Stimulated activated naive CD4-positive, alpha-beta T cell (primary cell): Measurements from ENCODE around the gene OTUD6A.

Experiments used
- DNase-seq, 6 experiments: peaks; one replicate each; lab custom pipeline; 2025; lab: John Stamatoyannopoulos, UW

The OTUD6A gene

GRCh38 chrX:70062076-70062475, at the start of gene OTUD6A:
TSS of gene OTUD6A (plus strand) at chrX:70062457. CDS start at chrX:70062525, 68 bp downstream.
- no peak for DNase-seq

DNA sequence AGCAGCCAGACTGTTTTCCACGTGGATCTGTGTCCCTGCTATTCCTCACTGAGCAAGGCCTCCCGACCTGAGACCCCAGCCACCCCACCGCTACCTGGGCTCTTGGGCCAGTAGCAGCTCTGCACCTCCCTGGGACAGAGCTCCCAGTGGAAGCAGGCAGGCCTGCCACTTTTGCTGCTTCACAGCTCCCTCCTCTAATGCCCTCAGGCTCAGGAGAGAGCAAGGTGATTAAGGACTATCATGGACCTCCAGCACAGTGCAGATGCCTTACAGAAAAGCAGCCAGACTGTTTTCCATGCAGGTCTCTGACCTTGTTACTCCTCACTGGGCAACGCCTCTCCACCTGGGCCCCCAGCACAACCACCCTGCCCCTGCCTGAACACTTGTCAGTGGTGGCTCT, 49.5 kb upstream of the OTUD6A start:
- no peak for DNase-seq

DNA sequence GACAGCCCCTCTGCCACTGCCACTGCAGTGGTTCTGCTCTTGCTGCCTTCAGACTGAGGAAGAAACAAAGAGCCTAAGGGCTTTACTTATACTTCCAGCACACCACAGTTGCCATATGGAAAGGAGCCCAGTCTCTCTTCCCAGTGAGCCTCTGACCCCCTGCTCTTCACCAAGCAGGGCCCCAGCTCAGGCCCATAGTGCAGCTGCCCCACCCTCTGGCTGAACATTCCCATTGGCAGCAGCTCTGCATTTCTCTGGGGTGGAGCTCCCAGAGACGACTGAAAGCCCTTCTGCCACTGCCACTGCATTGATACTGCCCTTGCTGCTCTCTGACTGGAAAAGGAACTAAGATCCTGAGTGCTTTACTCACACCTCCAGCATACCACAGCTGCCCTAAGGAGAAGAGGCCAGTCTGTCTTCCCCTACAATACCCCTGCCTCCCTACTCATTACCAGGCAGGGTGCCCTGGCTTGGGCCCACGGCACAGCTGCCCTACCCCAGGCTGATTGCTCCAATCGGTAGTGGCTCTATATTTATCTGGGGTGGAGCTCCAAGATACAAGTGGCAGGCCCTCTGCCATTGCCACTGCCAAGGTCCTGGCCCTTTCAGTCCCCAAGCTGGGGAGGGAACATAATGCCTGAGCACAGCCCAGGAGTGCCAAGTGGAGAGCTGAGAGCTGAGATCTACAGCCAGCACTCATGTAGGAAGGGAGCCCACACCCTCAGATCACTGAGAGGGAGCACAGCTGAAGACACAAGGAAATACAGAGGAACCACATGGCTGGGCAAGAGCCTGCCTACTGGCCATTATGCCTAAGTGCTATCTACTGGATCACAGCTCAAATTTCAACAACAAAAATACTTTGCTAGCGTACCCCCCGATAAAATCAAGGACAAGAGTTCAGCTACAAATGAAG, 48.5 kb upstream of the OTUD6A start:
- DNase-seq, result no peak

DNA sequence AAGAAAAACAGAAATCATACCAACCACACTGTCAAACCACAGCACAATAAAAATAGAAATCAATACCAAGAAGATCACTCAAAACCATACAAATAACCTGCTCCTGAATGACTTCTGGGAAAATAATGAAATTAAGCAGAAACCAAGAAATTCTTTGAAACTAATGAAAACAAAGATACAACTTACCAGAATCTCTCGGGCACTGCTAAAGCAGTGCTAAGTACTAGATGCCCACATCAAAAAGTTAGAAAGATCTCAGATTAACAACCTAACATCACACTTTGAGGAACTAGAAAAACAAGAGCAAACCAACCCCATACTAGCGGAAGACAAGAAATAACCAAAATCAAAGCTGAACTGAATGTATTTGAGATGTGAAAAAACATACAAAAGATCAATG, 45.7 kb upstream of the OTUD6A start:
- DNase-seq, result no peak

GRCh38 chrX:70022616-70023015, 39.6 kb upstream of the OTUD6A start:
- no peak for DNase-seq

DNA sequence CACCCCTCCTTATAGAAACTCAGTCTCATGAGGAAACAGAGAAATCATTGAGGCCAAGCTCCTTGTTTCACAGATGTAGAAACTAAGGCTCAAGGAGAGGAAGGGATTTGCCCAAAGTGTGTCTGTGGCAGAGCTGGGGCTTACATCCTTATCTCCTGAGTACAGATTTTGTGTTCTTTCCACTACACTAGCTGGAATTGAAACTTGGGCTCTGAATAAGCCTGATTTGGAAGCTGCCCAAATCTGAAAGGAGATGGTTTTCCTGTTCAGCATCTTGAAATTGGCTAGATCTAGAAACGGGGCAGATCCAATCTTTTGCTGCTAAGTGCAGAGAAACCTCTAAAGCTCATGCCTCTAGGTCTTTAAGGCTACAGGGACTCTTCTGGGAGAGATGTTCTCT, 36.8 kb upstream of the OTUD6A start:
- DNase-seq, result no peak

DNA sequence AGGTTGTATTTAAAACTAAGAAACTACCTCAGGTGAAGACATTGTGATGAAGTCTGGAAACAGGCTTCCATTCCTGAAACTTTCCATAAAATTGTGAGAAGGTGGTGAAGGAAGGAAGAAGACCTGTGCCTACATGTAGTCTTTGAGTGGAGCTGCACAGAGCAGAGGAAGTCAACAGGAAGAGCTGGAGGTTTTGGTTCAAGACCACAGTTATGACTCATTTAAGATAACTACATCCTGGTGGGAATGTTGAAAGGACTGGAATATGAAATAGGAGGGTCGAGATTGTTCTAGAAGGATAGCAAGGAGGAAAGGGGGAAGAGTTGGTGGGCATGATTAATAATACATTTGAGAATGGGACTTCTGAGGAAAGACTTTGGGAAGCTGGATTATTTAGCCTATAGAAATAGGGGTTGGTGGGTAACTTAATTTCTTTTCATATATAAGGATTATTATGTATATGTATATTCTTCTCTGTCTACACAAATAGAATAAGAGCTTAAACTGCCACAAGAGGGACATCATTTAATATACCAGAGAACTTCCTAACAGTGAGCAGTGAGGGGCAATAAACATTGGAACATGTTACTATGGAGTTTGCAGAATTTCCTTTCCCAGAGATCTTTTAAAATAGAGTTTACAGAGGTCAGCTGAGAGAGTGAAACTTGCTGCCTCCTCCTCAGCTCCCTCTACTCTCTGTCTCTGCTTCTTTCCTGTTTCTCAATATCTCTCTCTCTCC, 36.0 kb upstream of the OTUD6A start:
- no peak for DNase-seq

GRCh38 chrX:70026851-70027200, 35.4 kb upstream of the OTUD6A start:
- DNase-seq, result no peak

DNA sequence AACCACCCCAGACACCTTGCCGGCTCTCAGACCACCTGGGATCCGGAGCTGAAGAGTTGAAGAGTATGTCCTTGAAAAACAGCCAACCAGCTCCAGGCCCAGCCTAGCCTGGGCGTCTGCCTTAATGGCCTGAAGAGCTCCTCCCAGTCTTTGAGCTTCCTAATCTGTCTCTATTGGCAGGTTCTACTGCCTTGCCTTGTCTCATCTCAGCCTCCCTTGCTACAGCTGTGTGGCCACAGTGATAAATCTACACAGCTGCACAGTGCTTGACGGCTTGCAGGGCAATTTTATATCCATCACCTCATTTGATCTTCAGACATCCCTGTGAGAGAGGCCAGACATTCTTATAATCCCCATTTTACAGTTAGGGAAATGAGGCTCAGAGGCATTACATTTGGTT, 32.4 kb upstream of the OTUD6A start:
- DNase-seq, result no peak

DNA sequence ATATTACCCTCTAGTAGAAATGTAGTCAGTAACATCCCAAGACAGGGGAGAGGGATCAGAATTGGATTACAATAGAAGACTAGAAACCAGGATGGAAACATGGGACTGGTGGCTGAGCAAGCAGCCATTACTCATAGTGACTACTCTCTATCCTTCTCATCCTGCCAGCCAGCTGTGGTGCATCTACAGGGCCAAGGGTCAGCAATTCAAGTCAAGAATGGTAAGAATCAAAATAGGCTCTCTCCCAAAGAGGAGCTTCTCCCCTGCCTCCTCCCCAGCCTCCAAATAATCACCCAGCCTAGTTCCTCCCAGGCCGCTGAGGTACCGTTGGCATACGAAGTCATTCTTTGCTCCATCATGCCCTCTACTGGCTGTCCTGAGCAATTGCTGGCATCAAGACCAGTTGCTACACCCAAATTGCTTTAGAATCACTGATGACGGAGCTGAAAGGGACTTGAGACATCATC, 31.9 kb upstream of the OTUD6A start:
- peak in 3 of 6 experiments; percentile 2 to 53 (median 44) for DNase-seq

DNA sequence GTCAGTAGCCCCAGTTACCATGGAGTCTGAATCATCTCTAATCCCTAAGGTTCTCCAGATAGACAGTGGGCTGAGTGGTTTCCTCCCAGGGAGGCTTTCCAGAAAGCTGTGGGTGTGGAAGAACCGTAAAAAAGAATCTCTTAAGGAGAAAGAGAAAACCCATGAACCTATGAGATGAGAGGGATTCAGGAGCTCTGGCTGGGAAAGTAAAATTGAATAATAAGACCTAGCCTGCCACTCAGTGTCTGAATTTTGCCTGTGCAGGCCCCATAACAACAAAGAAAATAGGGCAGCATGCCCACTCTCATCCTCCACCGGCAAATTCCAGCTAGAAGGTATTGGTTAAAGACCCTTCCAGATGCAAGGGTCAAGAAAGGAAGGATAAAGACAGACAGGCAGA, 29.5 kb upstream of the OTUD6A start:
- no peak for DNase-seq

- no peak for DNase-seq
These were observed 28.8 kb upstream of the OTUD6A start for GRCh38 chrX:70033348-70034051.

DNA sequence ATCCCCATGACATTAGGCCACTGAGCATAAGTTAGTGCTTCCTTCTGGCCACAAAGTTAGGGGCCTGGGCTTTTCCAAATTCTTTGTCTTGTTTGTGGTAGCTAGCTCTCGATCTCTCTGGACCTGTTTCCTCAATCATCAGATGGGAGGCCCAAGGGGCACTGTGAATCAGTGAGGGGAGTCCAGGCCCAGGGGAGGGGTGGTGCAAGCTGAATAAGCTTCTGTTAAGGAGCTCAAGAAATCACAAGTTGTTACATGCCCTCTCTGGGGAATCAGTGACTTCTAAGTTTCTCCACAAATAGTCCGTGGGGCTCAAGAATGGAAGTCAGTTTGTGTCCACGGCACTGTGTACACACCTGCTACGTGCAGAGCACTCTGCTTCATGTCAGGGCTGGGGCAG, 27.6 kb upstream of the OTUD6A start:
- no peak for DNase-seq

- DNase-seq, result no peak
These were observed 23.7 kb upstream of the OTUD6A start for GRCh38 chrX:70038515-70038914.

DNA sequence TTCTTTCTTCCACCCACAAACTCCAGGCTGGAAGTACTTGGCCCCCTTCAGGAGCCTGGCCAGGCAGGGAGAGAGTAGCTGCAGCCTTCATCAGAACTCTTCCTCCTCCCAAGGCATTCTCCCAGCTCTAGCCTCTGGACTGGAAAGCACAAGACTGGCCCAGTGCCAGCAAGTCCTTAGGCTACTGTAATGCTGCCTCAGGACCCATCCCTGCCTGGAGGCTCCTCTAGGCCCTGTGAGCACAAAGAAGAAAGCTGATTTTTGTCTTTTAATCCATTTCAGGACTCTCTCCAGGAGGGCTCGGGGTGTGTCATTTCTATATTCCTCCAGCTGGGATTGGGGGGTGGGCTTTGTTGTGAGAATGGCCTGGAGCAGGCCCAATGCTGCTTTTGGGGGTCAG, 23.3 kb upstream of the OTUD6A start:
- no peak for DNase-seq

DNA sequence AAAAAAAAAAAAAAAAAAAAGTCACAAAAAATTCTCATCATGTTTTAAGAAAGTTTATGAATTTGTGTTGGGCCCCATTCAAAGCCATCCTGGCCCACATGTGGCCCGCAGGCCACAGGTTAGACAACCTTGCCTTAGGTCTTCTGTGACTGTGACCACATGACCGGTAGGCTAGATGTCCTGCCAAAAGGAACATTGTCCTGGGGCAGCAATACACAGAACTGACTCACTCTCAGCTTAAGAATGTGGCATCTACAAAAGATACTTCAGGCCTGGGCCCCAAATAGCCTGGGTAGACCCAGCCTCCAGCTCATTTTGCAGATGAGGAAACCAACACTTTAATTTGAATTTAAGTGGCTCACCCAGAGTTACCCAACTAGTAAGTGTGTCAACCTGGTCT, 22.5 kb upstream of the OTUD6A start:
- DNase-seq, result no peak

- no peak for DNase-seq
These were observed 20.3 kb upstream of the OTUD6A start for GRCh38 chrX:70041993-70042392.

GRCh38 chrX:70042399-70043371, 19.6 kb upstream of the OTUD6A start:
- no peak for DNase-seq

- no peak for DNase-seq
These were observed 18.6 kb upstream of the OTUD6A start for GRCh38 chrX:70043685-70044084.

GRCh38 chrX:70044541-70045245, 17.6 kb upstream of the OTUD6A start:
- DNase-seq, result no peak

- DNase-seq, result no peak
These were observed 15.3 kb upstream of the OTUD6A start for GRCh38 chrX:70046978-70047377.
